ENCODE measurements around the gene TEDC1. TPM values are rescaled to one million over a fixed set of nuclear protein-coding genes. Genes with fewer than 3 reads are reported as not detected.

The TEDC1 gene
- total RNA-seq, 1 experiment from 2014 or later = 17.6 TPM

DNA sequence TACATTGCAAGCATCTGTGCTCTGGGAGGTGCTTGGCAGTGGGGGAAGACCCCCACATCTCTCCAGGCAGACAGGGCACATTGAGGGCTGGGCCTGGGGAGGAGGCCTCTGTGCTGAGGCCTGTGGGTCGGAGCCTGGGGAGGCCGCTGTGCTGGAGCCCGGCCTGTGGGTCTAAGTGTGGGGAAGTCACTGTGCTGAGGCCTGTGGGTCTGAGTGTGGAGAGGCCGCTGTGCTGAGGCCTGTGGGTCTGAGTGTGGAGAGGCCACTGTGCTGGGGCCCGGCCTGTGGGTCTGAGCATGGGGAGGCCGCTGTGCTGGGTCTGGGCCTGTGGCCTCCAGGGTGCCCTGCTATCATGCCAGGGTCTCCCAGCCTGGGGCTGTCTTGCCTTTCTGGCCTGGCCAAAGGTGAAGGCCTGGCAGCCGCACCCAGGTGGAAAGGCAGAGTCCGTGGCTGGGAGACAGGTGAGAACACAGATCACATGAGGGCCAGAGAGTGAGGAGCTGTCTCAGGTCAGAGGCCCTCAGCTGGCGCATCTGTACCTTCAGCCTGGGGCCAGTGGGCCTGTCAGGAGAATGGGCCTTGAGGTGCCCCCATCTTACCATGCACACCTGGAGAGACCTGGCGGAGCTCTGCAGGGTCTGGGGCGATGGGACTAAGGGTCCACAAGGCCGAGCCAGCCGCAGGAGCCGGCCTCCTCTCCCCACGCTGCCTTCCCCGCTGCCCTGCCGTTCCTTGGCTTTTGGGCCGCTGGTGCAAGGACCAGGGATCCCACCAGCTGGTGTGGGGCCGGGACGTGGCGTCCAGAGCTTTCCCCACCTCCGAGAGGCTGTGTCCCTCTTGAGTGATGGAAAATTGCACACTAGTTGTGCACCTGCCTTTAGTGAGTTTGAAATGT, 35.0 kb upstream of the TEDC1 start:
- TF ChIP-seq, protein P1, sequence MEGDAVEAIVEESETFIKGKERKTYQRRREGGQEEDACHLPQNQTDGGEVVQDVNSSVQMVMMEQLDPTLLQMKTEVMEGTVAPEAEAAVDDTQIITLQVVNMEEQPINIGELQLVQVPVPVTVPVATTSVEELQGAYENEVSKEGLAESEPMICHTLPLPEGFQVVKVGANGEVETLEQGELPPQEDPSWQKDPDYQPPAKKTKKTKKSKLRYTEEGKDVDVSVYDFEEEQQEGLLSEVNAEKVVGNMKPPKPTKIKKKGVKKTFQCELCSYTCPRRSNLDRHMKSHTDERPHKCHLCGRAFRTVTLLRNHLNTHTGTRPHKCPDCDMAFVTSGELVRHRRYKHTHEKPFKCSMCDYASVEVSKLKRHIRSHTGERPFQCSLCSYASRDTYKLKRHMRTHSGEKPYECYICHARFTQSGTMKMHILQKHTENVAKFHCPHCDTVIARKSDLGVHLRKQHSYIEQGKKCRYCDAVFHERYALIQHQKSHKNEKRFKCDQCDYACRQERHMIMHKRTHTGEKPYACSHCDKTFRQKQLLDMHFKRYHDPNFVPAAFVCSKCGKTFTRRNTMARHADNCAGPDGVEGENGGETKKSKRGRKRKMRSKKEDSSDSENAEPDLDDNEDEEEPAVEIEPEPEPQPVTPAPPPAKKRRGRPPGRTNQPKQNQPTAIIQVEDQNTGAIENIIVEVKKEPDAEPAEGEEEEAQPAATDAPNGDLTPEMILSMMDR (IDR thresholded peaks at IDR 0.05; ENCODE audit: unreplicated experiment) = no peak
- Mint-ChIP-seq H3K9me3 (ENCODE audit: unreplicated experiment) (no peaks in the 10 kb centered on the region), H3K4me1 (ENCODE audit: insufficient read depth, unreplicated experiment) (no peaks in the 10 kb centered on the region), H3K27ac (ENCODE audit: low read depth, unreplicated experiment) (no peak overlapping the region), H3K4me3 (ENCODE audit: unreplicated experiment) (no peak overlapping the region), H3K36me3 (ENCODE audit: insufficient read depth, unreplicated experiment) (peaks cover 43% of the 10 kb centered on the region), H3K27me3 (ENCODE audit: insufficient read depth, unreplicated experiment) (no peaks in the 10 kb centered on the region)
- intact Hi-C loops (cut with micrococcal nuclease) = no loop called here
- ChIA-PET POLR2A (no interaction called here), CTCF (interaction anchor here (1.3 to 1.6 kb wide), 2 partner anchors 25 to 34 kb away, joined by 5 to 9 read pairs; no protein-coding TSS in a partner anchor)
- DNase-seq (ENCODE audit: unreplicated experiment) = no peak
- BruUV-seq (replicated peaks) = no TSS peak

GRCh38 chr14:105456736-105457617, 34.1 kb upstream of the TEDC1 start:
- Mint-ChIP-seq H3K9me3 (ENCODE audit: unreplicated experiment) (no peaks in the 10 kb centered on the region), H3K4me1 (ENCODE audit: insufficient read depth, unreplicated experiment) (no peaks in the 10 kb centered on the region), H3K27ac (ENCODE audit: low read depth, unreplicated experiment) (no peak overlapping the region), H3K27me3 (ENCODE audit: insufficient read depth, unreplicated experiment) (no peaks in the 10 kb centered on the region), H3K36me3 (ENCODE audit: insufficient read depth, unreplicated experiment) (peaks cover 42% of the 10 kb centered on the region), H3K4me3 (ENCODE audit: unreplicated experiment) (no peak overlapping the region)
- intact Hi-C loops (cut with micrococcal nuclease) = no loop called here
- POLR2A ChIA-PET = interaction anchor here (0.8 kb wide), 1 partner anchor 15 kb away, joined by 3 read pairs; no protein-coding TSS in a partner anchor
- TF ChIP-seq, protein P1 (IDR thresholded peaks at IDR 0.05; ENCODE audit: unreplicated experiment) = no peak
- CTCF ChIA-PET = interaction anchor here (0.6 to 1.6 kb wide), 4 partner anchors 11 to 53 kb away, joined by 4 to 9 read pairs (median 4); no protein-coding TSS in a partner anchor
- no peak for DNase-seq (ENCODE audit: unreplicated experiment)
- no TSS peak for BruUV-seq (replicated peaks)

DNA sequence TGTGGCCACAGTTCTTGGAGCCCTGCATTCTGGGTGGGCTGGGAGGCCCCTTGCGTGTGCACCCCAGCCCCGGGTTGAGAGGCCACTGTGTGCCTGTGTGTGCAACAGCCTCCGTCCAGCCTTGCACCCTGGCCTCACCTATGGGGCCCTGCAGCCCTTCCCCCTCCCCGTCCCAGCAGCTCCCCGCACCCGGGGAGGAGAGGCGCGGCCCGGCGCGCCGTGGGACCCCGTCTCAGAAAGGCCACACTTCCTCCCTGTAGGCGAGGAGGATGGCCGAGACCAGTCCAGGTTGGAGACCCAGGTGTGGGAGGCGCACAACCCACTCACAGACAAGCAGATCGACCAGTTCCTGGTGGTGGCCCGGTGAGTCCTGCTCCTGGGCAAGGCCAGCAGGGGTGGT, 33.0 kb upstream of the TEDC1 start:
- ChIA-PET CTCF (interaction anchor here (0.7 kb wide), 1 partner anchor 12 kb away, joined by 4 read pairs; no protein-coding TSS in a partner anchor), POLR2A (interaction anchor here (0.8 kb wide), 2 partner anchors 14 to 153 kb away, joined by 3 read pairs; no protein-coding TSS in a partner anchor)
- no peak for DNase-seq (ENCODE audit: unreplicated experiment)
- no peaks in the 10 kb centered on the region for H3K9me3 Mint-ChIP-seq (ENCODE audit: unreplicated experiment)
- H3K4me1 Mint-ChIP-seq (ENCODE audit: insufficient read depth, unreplicated experiment) = no peaks in the 10 kb centered on the region
- H3K36me3 Mint-ChIP-seq (ENCODE audit: insufficient read depth, unreplicated experiment) = peaks cover 40% of the 10 kb centered on the region
- H3K4me3 Mint-ChIP-seq (ENCODE audit: unreplicated experiment) = no peak overlapping the region
- intact Hi-C loops (cut with micrococcal nuclease) = no loop called here
- no peaks in the 10 kb centered on the region for H3K27me3 Mint-ChIP-seq (ENCODE audit: insufficient read depth, unreplicated experiment)
- H3K27ac Mint-ChIP-seq (ENCODE audit: low read depth, unreplicated experiment) = no peak overlapping the region
- no TSS peak for BruUV-seq (replicated peaks)
- TF ChIP-seq, protein P1 (IDR thresholded peaks at IDR 0.05; ENCODE audit: unreplicated experiment) = no peak

DNA sequence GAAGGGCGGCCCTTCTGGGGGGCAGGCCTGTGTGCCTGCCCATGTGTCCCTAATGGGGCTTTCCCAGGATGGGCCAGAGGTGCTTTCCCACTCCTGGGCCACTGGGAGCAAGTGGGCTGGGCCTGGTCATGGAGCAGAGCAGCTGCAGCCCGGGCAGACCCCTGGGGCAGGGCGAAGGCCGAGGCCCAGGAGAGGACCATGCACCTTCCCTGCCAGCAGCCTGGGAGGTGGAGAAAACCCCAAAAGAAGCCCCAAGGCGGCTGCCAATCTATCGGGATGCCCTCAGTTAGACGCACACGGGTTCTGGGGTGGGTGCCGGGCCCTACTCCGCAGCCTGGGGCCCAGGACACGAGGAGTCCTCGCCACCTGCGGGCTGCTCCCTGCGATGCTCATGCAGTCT, 32.5 kb upstream of the TEDC1 start:
- H3K9me3 Mint-ChIP-seq (ENCODE audit: unreplicated experiment) = no peaks in the 10 kb centered on the region
- CTCF ChIA-PET = no interaction called here
- H3K27ac Mint-ChIP-seq (ENCODE audit: low read depth, unreplicated experiment) = no peak overlapping the region
- no peaks in the 10 kb centered on the region for H3K4me1 Mint-ChIP-seq (ENCODE audit: insufficient read depth, unreplicated experiment)
- peaks cover 42% of the 10 kb centered on the region for H3K36me3 Mint-ChIP-seq (ENCODE audit: insufficient read depth, unreplicated experiment)
- TF ChIP-seq, protein P1 (IDR thresholded peaks at IDR 0.05; ENCODE audit: unreplicated experiment) = no peak
- no peak overlapping the region for H3K4me3 Mint-ChIP-seq (ENCODE audit: unreplicated experiment)
- H3K27me3 Mint-ChIP-seq (ENCODE audit: insufficient read depth, unreplicated experiment) = no peaks in the 10 kb centered on the region
- no peak for DNase-seq (ENCODE audit: unreplicated experiment)
- intact Hi-C loops (cut with micrococcal nuclease) = no loop called here
- POLR2A ChIA-PET = interaction anchor here (0.8 kb wide), 1 partner anchor 153 kb away, joined by 3 read pairs; no protein-coding TSS in a partner anchor
- BruUV-seq (replicated peaks) = no TSS peak
